HG02798 (cell line): ENCODE measurements around the gene SULF2.
"Not testable (repeated sequence)": the region's sequence is repeated elsewhere in the genome, so short reads cannot be mapped to it uniquely, and the experiment has no call there.

ENCODE experiments used
- ATAC-seq: cut with Tn5 transposase; IDR thresholded peaks from one replicate; pipeline ENCODE4 v1.9.1; 2021; ENCODE audit warnings: mild to moderate bottlenecking; ENCODE audit not compliant: unreplicated experiment, poor library complexity

The SULF2 gene

DNA sequence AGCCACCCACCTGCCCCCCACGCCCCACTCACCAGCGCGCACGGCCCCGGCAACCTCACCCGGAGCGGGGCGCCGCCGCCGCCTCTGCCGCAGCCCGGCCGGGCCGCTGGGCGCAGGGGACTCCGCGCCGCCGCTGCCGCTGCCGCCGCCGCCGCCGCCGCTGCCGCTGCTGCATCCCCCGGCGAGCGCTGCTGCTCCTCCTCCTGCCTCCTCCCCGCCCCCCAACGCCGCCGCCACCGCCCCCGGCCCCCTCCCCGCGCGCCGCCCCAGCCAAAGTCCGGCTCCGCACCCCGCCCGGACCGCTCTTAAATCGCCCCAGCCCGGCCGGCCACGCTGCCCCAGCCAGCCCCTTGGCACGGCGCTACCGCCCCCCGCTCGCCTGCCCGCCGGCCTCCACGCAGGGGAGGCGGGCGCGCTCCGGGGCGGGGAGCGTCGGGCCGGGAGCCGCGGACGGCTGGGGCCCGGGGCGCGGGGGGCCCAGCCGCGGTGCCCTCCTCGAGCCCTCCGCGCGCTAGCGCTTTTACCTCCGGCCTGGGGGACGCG is at the start of gene SULF2:
SULF2 (minus strand) TSS at position 171 of the 543 bp plus-strand sequence. CDS start 28,118 bp downstream, outside the sequence.
- ATAC-seq = no peak

DNA sequence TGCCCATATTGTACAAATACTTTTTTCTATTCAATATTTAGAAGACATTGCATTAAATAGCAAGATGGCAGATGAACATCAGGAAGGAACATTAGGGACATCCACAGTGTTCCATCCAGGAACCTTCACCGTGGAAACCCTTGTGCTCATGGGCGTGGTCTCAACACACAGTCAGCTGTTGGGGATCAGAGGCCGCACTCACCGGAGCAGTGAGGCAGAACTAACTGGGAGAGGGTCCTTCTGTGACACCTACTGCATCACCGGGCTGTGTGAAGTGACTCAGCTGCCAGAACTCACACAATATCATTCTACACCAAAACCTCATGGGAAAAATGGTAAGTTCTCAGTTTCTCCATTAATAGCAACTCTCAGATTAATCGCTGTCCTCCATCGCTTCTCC is 46.4 kb upstream of the SULF2 start:
- not testable (repeated sequence) for ATAC-seq

DNA sequence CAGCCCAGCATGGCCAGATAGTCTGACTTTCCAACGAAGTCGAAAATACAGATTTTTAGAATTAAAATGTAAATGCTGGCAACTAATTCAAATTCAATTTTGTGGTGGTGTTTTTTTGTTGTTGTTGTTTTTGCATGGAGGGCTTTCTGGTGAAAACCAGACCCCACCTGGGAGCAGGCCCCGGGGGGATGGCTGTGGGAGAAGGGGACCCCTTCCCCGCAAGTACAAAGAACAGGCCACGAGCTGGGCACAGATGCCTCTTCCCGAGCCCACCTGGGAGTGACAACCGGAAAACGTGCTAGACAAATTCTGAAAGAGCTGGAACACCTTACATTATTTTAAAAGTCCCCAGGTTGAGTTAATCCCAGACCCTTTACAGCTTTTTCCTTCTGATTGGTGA is 41.4 kb upstream of the SULF2 start:
- not testable (repeated sequence) for ATAC-seq

DNA sequence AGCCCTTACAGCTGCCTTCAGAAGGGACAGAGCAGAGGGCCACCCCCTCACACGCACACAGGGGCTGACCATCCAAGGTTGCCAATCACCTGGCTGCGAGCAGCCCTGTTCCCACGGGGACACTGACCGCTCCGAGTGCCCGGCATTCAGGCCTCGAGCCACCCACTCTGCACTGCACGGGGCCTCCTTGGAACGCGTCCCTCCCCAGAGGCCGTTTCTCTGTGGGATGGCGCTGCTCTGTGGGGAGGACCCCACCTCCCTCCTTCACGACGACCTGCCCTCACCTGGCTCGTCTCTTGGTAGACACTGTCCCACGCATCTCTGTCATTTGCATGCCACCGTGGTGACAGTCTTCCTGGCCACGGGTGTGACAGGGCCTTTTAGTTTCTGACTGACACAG is 40.7 kb upstream of the SULF2 start:
- ATAC-seq = not testable (repeated sequence)

- no peak for ATAC-seq
Measured at GRCh38 chr20:47825011-47825762, 39.9 kb upstream of the SULF2 start.

- ATAC-seq = not testable (repeated sequence)
Measured at GRCh38 chr20:47823941-47824340, 38.7 kb upstream of the SULF2 start.

- ATAC-seq = no peak
Measured at GRCh38 chr20:47821481-47822100, 36.3 kb upstream of the SULF2 start.

DNA sequence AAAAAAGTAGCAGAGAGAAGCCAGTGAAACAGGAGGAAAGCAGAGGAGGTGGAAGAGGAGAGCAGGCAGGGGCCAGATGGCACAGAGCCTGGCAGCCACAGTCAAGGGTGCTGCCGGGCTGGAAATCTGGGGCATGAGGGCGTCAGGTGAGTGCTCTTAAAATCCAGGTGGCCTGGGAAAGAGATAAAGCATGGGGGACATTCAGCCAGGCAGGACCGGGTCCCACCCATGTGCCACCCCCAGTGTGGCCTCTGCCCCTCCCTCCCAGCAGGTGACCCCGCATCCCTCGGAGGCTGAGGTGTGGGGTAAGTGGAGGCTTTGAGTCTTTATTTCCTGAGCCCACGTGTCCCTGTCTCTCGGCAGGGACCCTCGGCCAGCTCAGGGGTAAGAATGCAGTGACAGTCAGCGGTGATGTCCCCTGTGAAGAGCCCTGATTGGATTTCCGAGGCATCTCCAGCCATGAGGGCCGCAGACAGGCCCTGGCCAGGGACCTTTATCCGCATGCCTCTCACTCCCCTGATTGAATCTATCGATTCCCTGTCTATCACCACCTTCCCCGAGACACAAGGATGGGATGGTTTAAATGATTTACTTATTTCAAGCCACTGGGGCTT is 33.8 kb upstream of the SULF2 start:
- no peak for ATAC-seq

- ATAC-seq = no peak
Measured at GRCh38 chr20:47818466-47818865, 33.2 kb upstream of the SULF2 start.

- ATAC-seq = no peak
Measured at GRCh38 chr20:47818016-47818415, 32.7 kb upstream of the SULF2 start.

- ATAC-seq = no peak
Measured at GRCh38 chr20:47817573-47817972, 32.3 kb upstream of the SULF2 start.

GRCh38 chr20:47816487-47817451 is 31.5 kb upstream of the SULF2 start:
- ATAC-seq = no peak

- ATAC-seq = no peak
Measured at GRCh38 chr20:47815866-47816265, 30.6 kb upstream of the SULF2 start.

DNA sequence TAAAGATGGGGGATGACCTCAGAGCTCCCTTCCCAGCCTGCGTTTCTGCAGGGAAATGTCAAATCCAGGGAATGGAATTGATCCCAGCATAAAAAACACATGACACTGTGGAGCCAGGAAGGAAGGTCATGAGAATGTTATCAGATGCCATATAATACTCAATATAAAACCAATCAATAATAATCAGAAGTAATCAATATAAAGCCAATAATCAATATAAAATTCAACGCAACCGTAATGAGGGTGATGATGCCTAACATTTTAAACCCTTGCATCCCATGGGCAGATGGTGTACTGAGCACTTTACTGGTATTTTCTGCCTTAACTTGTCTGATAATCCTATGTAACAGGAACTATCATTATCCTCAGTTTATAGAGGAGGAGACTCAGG is 30.1 kb upstream of the SULF2 start:
- no peak for ATAC-seq

- no peak for ATAC-seq
Measured at GRCh38 chr20:47814632-47815415, 29.5 kb upstream of the SULF2 start.

GRCh38 chr20:47810721-47811347 is 25.6 kb upstream of the SULF2 start:
- ATAC-seq = no peak

DNA sequence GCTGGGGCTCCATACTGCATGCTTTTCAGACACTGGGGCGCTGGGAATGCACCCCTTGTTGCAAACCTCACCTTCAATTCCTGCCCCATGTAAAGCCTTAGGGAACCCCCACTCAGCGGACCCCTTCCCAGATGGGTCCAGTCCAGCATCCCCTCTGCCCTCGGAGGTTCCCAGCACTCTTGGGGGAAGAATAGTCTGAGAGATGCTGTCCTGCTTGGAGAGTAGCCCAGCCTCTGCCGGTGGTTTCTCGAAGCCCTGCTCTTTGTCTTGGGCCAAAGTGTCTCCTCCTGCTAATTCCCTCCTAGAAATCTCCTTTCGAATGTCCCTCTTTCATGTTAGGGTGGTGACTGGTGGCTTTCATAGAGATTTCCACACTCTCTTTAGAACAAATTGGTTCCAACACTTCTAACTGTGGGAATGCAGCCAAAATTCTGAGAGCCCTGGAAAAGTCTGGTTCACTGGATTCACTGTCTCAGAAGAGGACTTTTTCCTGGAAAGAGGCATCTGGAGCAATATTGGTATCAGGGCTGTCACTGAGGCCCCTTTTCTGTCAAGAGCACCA is 24.9 kb upstream of the SULF2 start:
- no peak for ATAC-seq

GRCh38 chr20:47809161-47809960 is 24.1 kb upstream of the SULF2 start:
- ATAC-seq = no peak
